GM06990 (cell line): Measurements from ENCODE around the gene SRGN.

Experiments
- DNase-seq: peaks from one replicate; pipeline ENCODE4 v3.0.0-alpha.2; 2011; ENCODE audit not compliant: insufficient read length; ENCODE audit errors: extremely low read depth
- H3K27me3 ChIP-seq: replicated peaks from 2 replicates; pipeline ENCODE4 v1.6.0; 2011; ENCODE audit warnings: low read length; ENCODE audit not compliant: control insufficient read depth, insufficient read depth
- H3K36me3 ChIP-seq: 2 replicates; pipeline ENCODE4 v1.5.1; 2011; ENCODE audit warnings: low read length; ENCODE audit not compliant: control insufficient read depth, insufficient read depth
- H3K4me3 ChIP-seq: replicated peaks from 2 replicates; pipeline ENCODE4 v1.5.1; 2011; ENCODE audit warnings: low read depth, mild to moderate bottlenecking, control low read depth, low read length
- TF ChIP-seq, protein P1 (sequence below): IDR thresholded peaks from 2 replicates; pipeline ENCODE4 v1.5.1; 2011; ENCODE audit warnings: low read length, control low read depth, mild to moderate bottlenecking, inconsistent platforms; ENCODE audit not compliant: insufficient read depth, poor library complexity, severe bottlenecking

The SRGN gene

DNA sequence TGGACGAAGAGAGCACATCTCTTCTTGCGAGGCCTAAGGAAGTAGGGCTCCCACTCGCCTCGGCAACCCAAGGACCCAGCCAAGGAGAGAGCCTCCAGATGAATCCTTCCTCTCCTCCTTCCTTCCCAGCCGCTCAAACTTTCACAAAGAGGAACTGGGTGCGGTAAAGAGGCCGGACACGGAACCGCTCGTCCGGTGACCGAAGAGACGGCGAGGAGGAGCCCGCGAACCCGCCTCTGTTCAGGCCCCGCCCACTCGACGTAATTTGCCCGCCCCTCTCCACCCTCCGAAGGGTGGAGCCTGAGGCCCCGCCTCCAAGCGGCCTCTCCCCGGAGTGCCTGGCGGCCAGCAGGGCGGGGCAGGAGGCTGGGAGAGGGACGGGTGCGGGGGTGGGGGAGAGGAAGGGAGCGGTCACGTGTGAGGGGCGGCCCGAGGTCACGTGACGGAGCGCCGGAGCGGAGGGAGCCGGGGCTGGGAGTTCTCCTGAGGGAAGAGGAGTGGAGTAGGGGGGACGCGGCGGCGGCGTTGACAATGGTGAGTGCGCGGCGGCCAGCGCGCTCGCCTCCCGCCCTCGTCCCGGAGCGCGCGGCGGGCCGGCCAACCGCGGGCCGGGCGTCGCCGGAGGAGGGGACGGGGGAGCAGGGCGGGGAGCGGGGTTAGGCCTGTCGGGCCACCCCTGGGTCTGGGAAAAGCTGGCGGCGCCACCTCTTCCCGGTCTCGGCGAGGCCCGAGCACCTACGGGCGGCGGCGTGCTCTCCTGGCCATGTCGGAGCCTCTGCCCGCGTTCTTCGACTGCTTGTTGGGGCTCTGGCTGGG is 36.1 kb downstream of the SRGN start, which contains the start of gene VPS26A:
Gene VPS26A, plus strand, starts transcription at position 432 of the 816 bp plus-strand sequence. Its CDS starts 100 bp downstream, at position 532.
- Histone ChIP-seq H3K36me3 (no peaks in the 10 kb centered on the region), H3K4me3 (peak within 1 kb of the TSS; percentile 97), H3K27me3 (no peaks in the 10 kb centered on the region)
- TF ChIP-seq, protein P1, sequence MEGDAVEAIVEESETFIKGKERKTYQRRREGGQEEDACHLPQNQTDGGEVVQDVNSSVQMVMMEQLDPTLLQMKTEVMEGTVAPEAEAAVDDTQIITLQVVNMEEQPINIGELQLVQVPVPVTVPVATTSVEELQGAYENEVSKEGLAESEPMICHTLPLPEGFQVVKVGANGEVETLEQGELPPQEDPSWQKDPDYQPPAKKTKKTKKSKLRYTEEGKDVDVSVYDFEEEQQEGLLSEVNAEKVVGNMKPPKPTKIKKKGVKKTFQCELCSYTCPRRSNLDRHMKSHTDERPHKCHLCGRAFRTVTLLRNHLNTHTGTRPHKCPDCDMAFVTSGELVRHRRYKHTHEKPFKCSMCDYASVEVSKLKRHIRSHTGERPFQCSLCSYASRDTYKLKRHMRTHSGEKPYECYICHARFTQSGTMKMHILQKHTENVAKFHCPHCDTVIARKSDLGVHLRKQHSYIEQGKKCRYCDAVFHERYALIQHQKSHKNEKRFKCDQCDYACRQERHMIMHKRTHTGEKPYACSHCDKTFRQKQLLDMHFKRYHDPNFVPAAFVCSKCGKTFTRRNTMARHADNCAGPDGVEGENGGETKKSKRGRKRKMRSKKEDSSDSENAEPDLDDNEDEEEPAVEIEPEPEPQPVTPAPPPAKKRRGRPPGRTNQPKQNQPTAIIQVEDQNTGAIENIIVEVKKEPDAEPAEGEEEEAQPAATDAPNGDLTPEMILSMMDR: peak; percentile 50
- peak; percentile 98 for DNase-seq

DNA sequence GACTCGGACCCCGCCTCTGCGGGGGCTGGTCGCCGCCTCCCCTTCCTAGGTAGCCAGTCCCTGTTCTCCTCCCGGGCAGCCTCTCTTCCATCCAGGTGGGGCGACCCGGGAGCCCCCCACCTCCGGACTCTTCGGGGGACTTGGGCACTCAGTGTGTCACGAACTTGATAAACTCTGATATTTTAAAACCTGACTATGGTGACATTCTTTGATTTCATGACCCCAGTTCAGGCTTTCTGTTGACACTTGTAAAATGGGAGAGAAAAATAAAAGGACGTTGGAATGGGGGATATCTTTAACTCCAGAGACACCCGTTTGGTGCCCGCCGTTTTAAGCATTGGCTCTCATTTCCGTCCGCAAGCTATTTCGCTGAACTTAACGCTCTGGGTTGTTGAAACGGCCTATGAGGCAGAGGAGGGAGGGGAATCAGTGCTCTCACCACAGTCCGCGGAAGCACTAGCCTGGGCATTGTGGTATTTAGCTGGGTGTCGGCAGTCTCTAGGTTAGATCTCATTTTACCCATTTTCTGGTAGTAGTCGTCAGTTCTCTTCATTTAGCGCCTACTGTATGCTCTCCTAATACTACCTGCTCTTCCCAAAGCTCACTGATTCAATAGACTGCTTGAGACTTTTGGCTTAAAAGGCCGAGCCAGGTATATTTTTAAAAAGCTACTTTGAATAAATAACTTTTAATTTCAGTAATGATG is 36.8 kb downstream of the SRGN start:
- TF ChIP-seq, protein P1: no peak
- no peaks in the 10 kb centered on the region for H3K36me3 ChIP-seq
- H3K27me3 ChIP-seq: no peaks in the 10 kb centered on the region
- H3K4me3 ChIP-seq: peak overlapping the region; percentile 97
- peak; percentile 71 for DNase-seq

DNA sequence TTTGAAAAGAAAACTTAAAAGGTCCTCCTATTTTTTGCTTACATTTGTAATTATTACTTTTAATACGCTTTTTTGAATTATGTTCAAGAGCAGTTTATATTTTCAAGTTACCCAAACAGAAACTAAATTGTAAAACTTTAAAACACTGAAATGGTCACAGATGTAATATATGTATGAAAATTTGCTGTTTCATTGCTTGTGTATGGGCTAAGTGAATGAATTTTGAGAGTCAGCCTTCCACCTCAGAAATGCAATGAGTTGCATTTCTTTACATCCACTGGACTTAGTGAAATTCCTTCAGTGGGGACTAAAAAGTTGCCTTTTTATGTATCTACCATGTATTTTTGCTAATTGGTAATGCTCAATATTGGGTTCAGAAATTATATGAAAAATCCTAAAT is 37.7 kb downstream of the SRGN start:
- H3K4me3 ChIP-seq: no peak overlapping the region; the same call in 1 of the 2 replicates
- DNase-seq: no peak
- TF ChIP-seq, protein P1: no peak

DNA sequence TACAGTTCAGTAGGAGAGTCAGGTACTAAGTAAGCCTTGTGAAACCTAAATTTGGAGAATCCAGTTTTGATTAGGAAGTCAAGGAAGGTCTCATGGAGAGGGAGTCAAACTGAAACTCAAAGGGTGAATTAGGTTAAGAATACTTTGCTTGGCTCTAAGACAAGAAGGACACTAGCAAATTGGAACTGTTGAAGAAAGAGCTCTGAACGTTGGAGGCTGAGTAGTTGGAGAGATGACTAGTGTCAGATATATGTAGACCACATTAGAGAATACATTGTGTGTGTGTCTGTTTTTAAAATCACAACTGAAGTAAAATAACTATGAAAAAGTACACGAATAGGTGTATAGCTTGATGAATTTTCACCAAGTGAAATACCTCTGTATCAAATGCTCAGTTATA is 42.3 kb downstream of the SRGN start:
- Histone ChIP-seq H3K36me3 (no peaks in the 10 kb centered on the region; the same call in none of the 2 replicates), H3K27me3 (no peaks in the 10 kb centered on the region), H3K4me3 (no peak overlapping the region)
- no peak for DNase-seq
- TF ChIP-seq, protein P1: no peak

More for the DNA sequence above, 37.7 kb downstream of the SRGN start:
- no peaks in the 10 kb centered on the region for H3K36me3 ChIP-seq
- no peaks in the 10 kb centered on the region for H3K27me3 ChIP-seq

DNA sequence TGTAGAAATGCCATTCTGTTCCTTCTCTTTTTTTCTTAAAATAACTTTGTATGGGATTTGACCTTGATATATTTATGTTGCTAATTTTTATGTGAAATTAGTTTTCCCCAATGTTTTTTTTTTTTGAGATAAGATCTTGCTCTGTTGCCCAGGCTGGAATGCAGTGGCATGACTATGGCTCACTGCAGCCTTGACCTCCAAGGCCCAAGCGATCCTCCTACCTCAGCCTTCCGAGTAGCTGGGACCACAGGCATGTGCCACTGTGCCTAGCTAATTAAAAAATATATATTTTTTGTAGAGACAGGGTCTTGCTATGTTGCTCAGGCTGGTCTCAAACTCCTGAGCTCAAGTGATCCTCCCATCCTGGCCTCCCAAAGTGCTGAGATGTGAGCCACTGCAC is 52.1 kb downstream of the SRGN start:
- DNase-seq: no peak
- TF ChIP-seq, protein P1: no peak
- Histone ChIP-seq H3K4me3 (no peak overlapping the region), H3K27me3 (no peaks in the 10 kb centered on the region), H3K36me3 (no peaks in the 10 kb centered on the region; the same call in 1 of the 2 replicates)
